NT2/D1 (cell line): ENCODE data around the gene SLC29A2.

ENCODE experiments used
- YY1 ChIP-seq: IDR thresholded peaks from 2 replicates; pipeline ENCODE4 v1.6.1; 2011; ENCODE audit not compliant: insufficient read length, insufficient read depth
- ZNF274 ChIP-seq: IDR thresholded peaks from 2 replicates; pipeline ENCODE4 v1.6.1; 2011; ENCODE audit warnings: mild to moderate bottlenecking, low read depth, low read length

GRCh38 chr11:66368484-66368883 is 3.1 kb downstream of the SLC29A2 start:
- TF ChIP-seq YY1 (no peak), ZNF274 (no peak)
